Astrocyte (in vitro differentiated cells and primary cell): ENCODE measurements around the gene CLEC2D. TPM values are rescaled to one million over a fixed set of nuclear protein-coding genes. Genes with fewer than 3 reads are reported as not detected.
A peak's percentile ranks its signal among the peaks of the same experiment; 100 is the strongest.
"Not testable (repeated sequence)": the region's sequence is repeated elsewhere in the genome, so short reads cannot be mapped to it uniquely, and the experiment has no call there.

Source experiments
- DNase-seq: peaks from one replicate; pipeline ENCODE4 v3.0.0-alpha.2; 2010; ENCODE audit warnings: low read depth
- FAIRE-seq: peaks from 2 replicates; lab custom pipeline; 2011; peaks lifted over from hg19 to GRCh38; lab: Jason Lieb, UNC
- H2AFZ ChIP-seq: 2 replicates; pipeline ENCODE4 v1.6.0; 2012; ENCODE audit warnings: low read depth, low read length, inconsistent platforms
- H3K27ac ChIP-seq: 2 replicates; pipeline ENCODE4 v1.5.1; 2011; ENCODE audit warnings: low read depth, low read length, inconsistent platforms
- H3K27me3 ChIP-seq: 2 replicates; pipeline ENCODE4 v1.6.0; 2011; ENCODE audit warnings: low read length, inconsistent platforms; ENCODE audit not compliant: insufficient read depth
- H3K36me3 ChIP-seq: 2 replicates; pipeline ENCODE4 v1.5.1; 2011; ENCODE audit warnings: low read length, inconsistent platforms; ENCODE audit not compliant: insufficient read depth
- H3K4me1 ChIP-seq: 2 replicates; pipeline ENCODE4 v1.5.1; 2011; ENCODE audit warnings: low read length, inconsistent platforms; ENCODE audit not compliant: insufficient read depth
- H3K4me2 ChIP-seq: 2 replicates; pipeline ENCODE4 v1.6.0; 2012; ENCODE audit warnings: low read length, inconsistent platforms
- H3K4me3 ChIP-seq: 2 replicates; pipeline ENCODE4 v1.5.1; 2011; ENCODE audit warnings: low read depth, mild to moderate bottlenecking, low read length, inconsistent platforms; ENCODE audit not compliant: insufficient read depth
- H3K79me2 ChIP-seq: 2 replicates; pipeline ENCODE4 v1.6.0; 2012; ENCODE audit warnings: mild to moderate bottlenecking, low read length, inconsistent platforms; ENCODE audit not compliant: insufficient read depth
- H3K9ac ChIP-seq: 2 replicates; pipeline ENCODE4 v1.6.0; 2012; ENCODE audit warnings: mild to moderate bottlenecking, low read length, inconsistent platforms
- H3K9me3 ChIP-seq: 2 replicates; pipeline ENCODE4 v1.5.1; 2012; ENCODE audit warnings: low read depth, mild to moderate bottlenecking, low read length, inconsistent platforms; ENCODE audit not compliant: insufficient read depth
- H4K20me1 ChIP-seq: 2 replicates; pipeline ENCODE4 v1.6.0; 2012; ENCODE audit warnings: low read length, inconsistent platforms; ENCODE audit not compliant: insufficient read depth
- H3K27ac Mint-ChIP-seq: one replicate; pipeline ENCODE4 v1.8.0; 2021; ENCODE audit warnings: mild to moderate bottlenecking, mixed read lengths; ENCODE audit not compliant: unreplicated experiment
- H3K27me3 Mint-ChIP-seq: one replicate; pipeline ENCODE4 v1.8.0; 2021; ENCODE audit warnings: low read depth, mixed read lengths; ENCODE audit not compliant: unreplicated experiment
- H3K36me3 Mint-ChIP-seq: one replicate; pipeline ENCODE4 v1.8.0; 2021; ENCODE audit warnings: low read depth, mixed read lengths; ENCODE audit not compliant: unreplicated experiment
- H3K4me1 Mint-ChIP-seq: one replicate; pipeline ENCODE4 v1.8.0; 2021; ENCODE audit warnings: low read depth, mixed read lengths; ENCODE audit not compliant: unreplicated experiment
- H3K4me3 Mint-ChIP-seq: one replicate; pipeline ENCODE4 v1.8.0; 2021; ENCODE audit warnings: mild to moderate bottlenecking, moderate library complexity, mixed read lengths; ENCODE audit not compliant: unreplicated experiment
- H3K9me3 Mint-ChIP-seq: one replicate; pipeline ENCODE4 v1.8.0; 2021; ENCODE audit warnings: mild to moderate bottlenecking, mixed read lengths; ENCODE audit not compliant: unreplicated experiment
- EZH2 ChIP-seq: IDR thresholded peaks from 2 replicates; pipeline ENCODE4 v1.6.1; 2012; ENCODE audit warnings: mild to moderate bottlenecking, low read length, inconsistent platforms; ENCODE audit not compliant: insufficient read depth
- total RNA-seq: library from RNA; stranded (reverse); gene quantifications from 2 replicates; pipeline ENCODE4 v1.2.1, GENCODE V29; 2021
- TF ChIP-seq, protein P1 (sequence below): IDR thresholded peaks from 2 replicates; pipeline ENCODE4 v1.5.1; 2011; ENCODE audit warnings: low read depth, mild to moderate bottlenecking, inconsistent platforms, low read length, moderate library complexity; ENCODE audit not compliant: insufficient read depth

CLEC2D gene
- total RNA-seq, 1 donor from 2014 or later: 4.7 TPM

- not testable (repeated sequence) for FAIRE-seq
Observed at GRCh38 chr12:9739404-9740105, 70.0 kb downstream of the CLEC2D start.

DNA sequence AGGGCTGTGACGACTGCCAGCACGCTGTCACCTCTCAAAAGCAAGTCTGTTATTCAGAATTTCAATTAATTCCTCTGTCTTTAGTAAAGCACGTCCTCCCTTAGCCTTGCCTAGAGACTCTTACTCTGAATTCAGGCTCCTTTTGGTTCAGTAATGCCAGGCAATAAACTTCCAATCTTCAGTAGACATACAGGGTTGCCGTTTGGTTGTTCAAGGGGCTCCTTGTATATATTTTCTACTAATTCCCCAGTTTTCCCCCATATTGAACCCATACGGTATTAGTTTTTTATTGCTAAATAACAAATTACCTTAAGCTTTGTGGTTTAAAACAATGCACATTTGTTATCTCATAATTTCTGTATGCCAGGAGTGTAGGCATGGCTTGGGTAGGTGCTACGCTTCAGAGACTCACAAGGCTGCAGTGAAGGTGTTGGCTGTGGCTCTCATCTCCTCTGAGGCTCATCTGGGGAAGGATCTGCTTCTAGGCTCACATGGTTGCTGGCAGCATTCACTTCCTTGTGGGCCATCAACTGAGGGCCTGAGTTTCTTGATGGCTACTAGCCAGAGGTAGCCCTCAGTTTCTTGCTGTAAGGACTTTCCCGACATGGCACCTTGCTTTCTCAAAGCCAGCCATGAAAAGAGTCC, 70.7 kb downstream of the CLEC2D start:
- Histone ChIP-seq H3K27me3 (peaks cover 2% of the 10 kb centered on the region), H3K4me3 (no peak overlapping the region), H3K27ac (no peak overlapping the region), H3K79me2 (no peaks in the 10 kb centered on the region), H3K9ac (no peak overlapping the region), H3K36me3 (no peaks in the 10 kb centered on the region), H3K4me1 (no peaks in the 10 kb centered on the region), H4K20me1 (no peaks in the 10 kb centered on the region), H3K9me3 (no peaks in the 10 kb centered on the region), H2AFZ (no peak overlapping the region), H3K4me2 (peak overlapping the region; percentile 46)
- H3K36me3 Mint-ChIP-seq: no peaks in the 10 kb centered on the region
- H3K27me3 Mint-ChIP-seq: no peaks in the 10 kb centered on the region
- H3K4me3 Mint-ChIP-seq: no peak overlapping the region
- no peak for FAIRE-seq
- H3K9me3 Mint-ChIP-seq: no peaks in the 10 kb centered on the region
- H3K4me1 Mint-ChIP-seq: peaks cover 2% of the 10 kb centered on the region
- H3K27ac Mint-ChIP-seq: no peak overlapping the region
- no peak for TF ChIP-seq EZH2
- TF ChIP-seq, protein P1, sequence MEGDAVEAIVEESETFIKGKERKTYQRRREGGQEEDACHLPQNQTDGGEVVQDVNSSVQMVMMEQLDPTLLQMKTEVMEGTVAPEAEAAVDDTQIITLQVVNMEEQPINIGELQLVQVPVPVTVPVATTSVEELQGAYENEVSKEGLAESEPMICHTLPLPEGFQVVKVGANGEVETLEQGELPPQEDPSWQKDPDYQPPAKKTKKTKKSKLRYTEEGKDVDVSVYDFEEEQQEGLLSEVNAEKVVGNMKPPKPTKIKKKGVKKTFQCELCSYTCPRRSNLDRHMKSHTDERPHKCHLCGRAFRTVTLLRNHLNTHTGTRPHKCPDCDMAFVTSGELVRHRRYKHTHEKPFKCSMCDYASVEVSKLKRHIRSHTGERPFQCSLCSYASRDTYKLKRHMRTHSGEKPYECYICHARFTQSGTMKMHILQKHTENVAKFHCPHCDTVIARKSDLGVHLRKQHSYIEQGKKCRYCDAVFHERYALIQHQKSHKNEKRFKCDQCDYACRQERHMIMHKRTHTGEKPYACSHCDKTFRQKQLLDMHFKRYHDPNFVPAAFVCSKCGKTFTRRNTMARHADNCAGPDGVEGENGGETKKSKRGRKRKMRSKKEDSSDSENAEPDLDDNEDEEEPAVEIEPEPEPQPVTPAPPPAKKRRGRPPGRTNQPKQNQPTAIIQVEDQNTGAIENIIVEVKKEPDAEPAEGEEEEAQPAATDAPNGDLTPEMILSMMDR: no peak
- DNase-seq: no peak

More at GRCh38 chr12:9739404-9740105, 70.0 kb downstream of the CLEC2D start:
- H3K79me2 ChIP-seq, H3K36me3 ChIP-seq, H3K4me3 Mint-ChIP-seq, DNase-seq, H3K4me1 Mint-ChIP-seq, H3K27me3 Mint-ChIP-seq, H3K27ac ChIP-seq, H3K27ac Mint-ChIP-seq, H3K4me3 ChIP-seq, H3K27me3 ChIP-seq, H3K9me3 ChIP-seq, H2AFZ ChIP-seq, H4K20me1 ChIP-seq, H3K4me1 ChIP-seq, H3K9me3 Mint-ChIP-seq, H3K36me3 Mint-ChIP-seq, H3K9ac ChIP-seq: not testable (repeated sequence)
- H3K4me2 ChIP-seq: peak overlapping the region; percentile 46

DNA sequence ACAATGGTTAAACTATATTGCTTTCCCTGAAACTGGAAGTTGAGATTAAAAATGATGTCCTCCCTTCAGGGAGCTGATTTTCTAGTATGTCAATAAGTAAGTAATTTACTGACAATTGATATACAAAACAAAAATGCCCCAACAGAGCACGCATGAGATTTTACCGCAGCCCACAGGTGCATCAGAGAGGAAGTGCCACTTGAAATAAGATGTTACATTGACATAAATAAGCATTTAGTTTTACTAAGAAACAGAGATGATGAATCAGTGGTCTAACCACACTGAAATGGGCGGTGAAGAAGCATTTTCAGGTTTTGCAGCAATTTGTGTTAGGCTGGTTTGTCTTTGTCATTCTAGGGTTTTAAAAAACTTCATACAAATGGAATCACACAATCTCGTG, 72.2 kb downstream of the CLEC2D start:
- no peak overlapping the region for H3K4me2 ChIP-seq
- no peaks in the 10 kb centered on the region for H3K9me3 ChIP-seq
- Mint-ChIP-seq H3K27ac (no peak overlapping the region), H3K4me1 (peaks cover 2% of the 10 kb centered on the region), H3K9me3 (no peaks in the 10 kb centered on the region), H3K4me3 (no peak overlapping the region), H3K36me3 (no peaks in the 10 kb centered on the region), H3K27me3 (no peaks in the 10 kb centered on the region)
- H2AFZ ChIP-seq: no peak overlapping the region
- H3K36me3 ChIP-seq: no peaks in the 10 kb centered on the region
- H3K9ac ChIP-seq: no peak overlapping the region
- H4K20me1 ChIP-seq: no peaks in the 10 kb centered on the region
- no peaks in the 10 kb centered on the region for H3K4me1 ChIP-seq
- TF ChIP-seq, protein P1: no peak
- TF ChIP-seq EZH2: no peak
- DNase-seq: no peak
- peaks cover 2% of the 10 kb centered on the region for H3K27me3 ChIP-seq
- no peak for FAIRE-seq
- H3K79me2 ChIP-seq: no peaks in the 10 kb centered on the region
- no peak overlapping the region for H3K4me3 ChIP-seq
- H3K27ac ChIP-seq: no peak overlapping the region
